H9 (cell line): ENCODE measurements around the gene ANAPC13. TPM values are rescaled to one million over a fixed set of nuclear protein-coding genes. Genes with fewer than 3 reads are reported as not detected.

ENCODE experiments used
- DNase-seq: peaks from one replicate; pipeline ENCODE4 v3.0.0-alpha.2; 2017
- H2AFZ ChIP-seq: one replicate; pipeline ENCODE4 v1.6.1; 2013; ENCODE audit warnings: mild to moderate bottlenecking, low read length, control low read depth, moderate library complexity
- H2AK5ac ChIP-seq: 2 replicates; pipeline ENCODE4 v1.6.1; 2013; ENCODE audit warnings: low read length, control low read depth, mixed read lengths; ENCODE audit not compliant: insufficient read length
- H2BK120ac ChIP-seq: one replicate; pipeline ENCODE4 v1.6.1; 2013; ENCODE audit warnings: low read depth, mild to moderate bottlenecking, low read length, control low read depth, inconsistent platforms; ENCODE audit not compliant: poor library complexity, severe bottlenecking
- H2BK12ac ChIP-seq: 2 replicates; pipeline ENCODE4 v1.6.1; 2013; ENCODE audit warnings: low read length, control low read depth, mixed read lengths, low read depth; ENCODE audit not compliant: insufficient read length
- H2BK15ac ChIP-seq: 2 replicates; pipeline ENCODE4 v1.6.1; 2013; ENCODE audit warnings: low read depth, low read length, control low read depth
- H2BK20ac ChIP-seq: one replicate; pipeline ENCODE4 v1.6.1; 2013; ENCODE audit warnings: low read depth, mild to moderate bottlenecking, low read length, control low read depth, inconsistent platforms; ENCODE audit not compliant: poor library complexity, severe bottlenecking
- H2BK5ac ChIP-seq: 2 replicates; pipeline ENCODE4 v1.6.1; 2013; ENCODE audit warnings: low read length, control low read depth, mixed read lengths; ENCODE audit not compliant: insufficient read length
- H3K14ac ChIP-seq: 2 replicates; pipeline ENCODE4 v1.6.1; 2013; ENCODE audit warnings: low read length, control low read depth; ENCODE audit not compliant: insufficient read depth
- H3K18ac ChIP-seq: 2 replicates; pipeline ENCODE4 v1.6.1; 2013; ENCODE audit warnings: low read depth, mild to moderate bottlenecking, mixed read lengths, low read length, control low read depth; ENCODE audit not compliant: insufficient read length
- H3K23ac ChIP-seq: 2 replicates; pipeline ENCODE4 v1.6.1; 2013; ENCODE audit warnings: low read length, control low read depth, mixed read lengths, low read depth; ENCODE audit not compliant: insufficient read length
- H3K23me2 ChIP-seq: 2 replicates; pipeline ENCODE4 v1.6.1; 2013; ENCODE audit warnings: low read depth, mild to moderate bottlenecking, mixed read lengths, low read length, control low read depth; ENCODE audit not compliant: insufficient read length, poor library complexity, severe bottlenecking
- H3K27ac ChIP-seq: 2 replicates; pipeline ENCODE4 v1.5.1; 2013; ENCODE audit warnings: low read length, control low read depth, mixed read lengths, low read depth; ENCODE audit not compliant: insufficient read length
- H3K27me3 ChIP-seq: 2 replicates; pipeline ENCODE4 v1.6.1; 2013; ENCODE audit warnings: low read length, control low read depth, inconsistent platforms; ENCODE audit not compliant: insufficient read depth
- H3K4ac ChIP-seq: 2 replicates; pipeline ENCODE4 v1.6.1; 2013; ENCODE audit warnings: low read depth, mild to moderate bottlenecking, control low read depth, inconsistent platforms, low read length, moderate library complexity
- H3K4me1 ChIP-seq: 2 replicates; pipeline ENCODE4 v1.6.1; 2013; ENCODE audit warnings: low read length, control low read depth, inconsistent platforms; ENCODE audit not compliant: insufficient read depth
- H3K4me2 ChIP-seq: 2 replicates; pipeline ENCODE4 v1.6.1; 2013; ENCODE audit warnings: low read length, control low read depth, mixed read lengths; ENCODE audit not compliant: insufficient read length, insufficient read depth
- H3K56ac ChIP-seq: 2 replicates; pipeline ENCODE4 v1.6.1; 2013; ENCODE audit warnings: low read depth, mild to moderate bottlenecking, mixed read lengths, low read length, control low read depth; ENCODE audit not compliant: insufficient read length
- H3K79me1 ChIP-seq: 2 replicates; pipeline ENCODE4 v1.6.1; 2013; ENCODE audit warnings: low read depth, mild to moderate bottlenecking, moderate library complexity, low read length, control low read depth, inconsistent platforms; ENCODE audit not compliant: insufficient read depth, poor library complexity, severe bottlenecking
- H3K79me2 ChIP-seq: 2 replicates; pipeline ENCODE4 v1.6.1; 2013; ENCODE audit warnings: low read length, control low read depth, inconsistent platforms; ENCODE audit not compliant: insufficient read depth
- H3K9ac ChIP-seq: 2 replicates; pipeline ENCODE4 v1.6.1; 2013; ENCODE audit warnings: low read length, control low read depth, mixed read lengths; ENCODE audit not compliant: insufficient read length; ENCODE audit errors: extremely low read depth
- H3K9me3 ChIP-seq: one replicate; pipeline ENCODE4 v1.6.1; 2013; ENCODE audit warnings: low read depth, low read length, inconsistent platforms; ENCODE audit not compliant: control insufficient read depth
- H3T11ph ChIP-seq: one replicate; pipeline ENCODE4 v1.6.1; 2013; ENCODE audit warnings: mild to moderate bottlenecking, low read length, control low read depth, inconsistent platforms
- H4K20me1 ChIP-seq: one replicate; pipeline ENCODE4 v1.6.1; 2013; ENCODE audit not compliant: control insufficient read depth, insufficient read length, insufficient read depth
- H4K5ac ChIP-seq: 2 replicates; pipeline ENCODE4 v1.6.1; 2013; ENCODE audit warnings: low read depth, mild to moderate bottlenecking, mixed read lengths, low read length, control low read depth; ENCODE audit not compliant: insufficient read length
- H4K8ac ChIP-seq: replicated peaks from 2 replicates; pipeline ENCODE4 v1.6.1; 2013; ENCODE audit warnings: low read length, control low read depth, mixed read lengths, low read depth; ENCODE audit not compliant: insufficient read length
- H4K91ac ChIP-seq: 2 replicates; pipeline ENCODE4 v1.6.1; 2013; ENCODE audit warnings: low read depth, mild to moderate bottlenecking, moderate library complexity, mixed read lengths, low read length, control low read depth; ENCODE audit not compliant: insufficient read length
- H3K27ac Mint-ChIP-seq, 3 experiments: 2 replicates in 2 of 3; 3 replicates in 1 of 3; pipeline ENCODE4 v1.8.0; 2020 to 2021; ENCODE audit warnings: mixed read lengths in 3 of 3, mild to moderate bottlenecking in 1 of 3, moderate library complexity in 1 of 3
- H3K27me3 Mint-ChIP-seq: 2 replicates; pipeline ENCODE4 v1.8.0; 2021; ENCODE audit warnings: low read depth, mild to moderate bottlenecking, moderate library complexity, mixed read lengths
- H3K36me3 Mint-ChIP-seq, 3 experiments: 2 replicates in 2 of 3; 3 replicates in 1 of 3; pipeline ENCODE4 v1.8.0; 2020 to 2021; ENCODE audit warnings: low read depth in 3 of 3, mixed read lengths in 3 of 3; ENCODE audit not compliant: insufficient read depth in 1 of 3
- H3K4me1 Mint-ChIP-seq, 2 experiments: 2 replicates each; pipeline ENCODE4 v1.8.0; 2020; ENCODE audit warnings: mixed read lengths in 2 of 2
- H3K4me3 Mint-ChIP-seq, 2 experiments: 2 replicates in 1 of 2; 3 replicates in 1 of 2; pipeline ENCODE4 v1.8.0; 2020 to 2021; ENCODE audit warnings: mild to moderate bottlenecking in 2 of 2, mixed read lengths in 2 of 2, moderate library complexity in 1 of 2
- H3K9me3 Mint-ChIP-seq, 2 experiments: 2 replicates in 1 of 2; 3 replicates in 1 of 2; pipeline ENCODE4 v1.8.0; 2020; ENCODE audit warnings: mild to moderate bottlenecking in 2 of 2, mixed read lengths in 2 of 2, moderate library complexity in 1 of 2
- WGBS: extraction: QIAGEN DNeasy Blood & Tissue Kit; methylation state at CpG from one replicate; pipeline ENCODE4 v1.1.7; 2013; ENCODE audit warnings: missing lambda C conversion rate, low lambda C conversion rate, mixed read lengths; ENCODE audit not compliant: insufficient read length; ENCODE audit errors: extremely low coverage; 5-methylcytosine and 5-hydroxymethylcytosine counted together
- total RNA-seq: library from RNA; stranded (reverse); gene quantifications from 2 replicates; pipeline ENCODE4 v1.2.1, GENCODE V29; 2021
- TF ChIP-seq, protein P1 (sequence below): fragments of 200-600 bp; sonication (generic); conservative IDR thresholded peaks from 3 replicates; pipeline ENCODE4 v1.8.0; 2021; ENCODE audit warnings: antibody characterized with exemption, mild to moderate bottlenecking

Gene ANAPC13
- total RNA-seq, 1 experiment from 2014 or later: 42.8 TPM

DNA sequence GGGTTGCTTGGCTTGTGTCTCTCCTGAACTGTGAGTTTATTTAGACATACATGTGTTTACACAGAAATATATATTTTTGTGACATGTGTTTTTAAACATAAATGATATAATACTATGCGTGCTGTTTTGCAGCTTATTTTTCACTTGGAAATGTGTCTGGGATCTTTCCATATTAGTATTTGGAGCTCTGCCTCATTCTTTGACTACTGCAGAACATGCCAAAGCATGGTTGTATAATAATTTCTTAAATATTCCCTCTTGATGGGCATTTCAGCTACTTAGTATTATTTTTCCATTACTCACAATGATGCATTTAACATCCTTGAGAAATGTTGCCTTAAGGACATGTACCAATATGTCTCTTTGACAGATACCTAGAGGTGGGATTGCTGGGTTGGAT is 19.5 kb downstream of the ANAPC13 start:
- Histone ChIP-seq H4K8ac (no peak overlapping the region), H2BK120ac (no peak overlapping the region), H3K79me2 (no peaks in the 10 kb centered on the region), H2BK15ac (no peak overlapping the region), H3K27me3 (no peaks in the 10 kb centered on the region), H3K18ac (no peak overlapping the region), H3K27ac (no peak overlapping the region), H3K23ac (no peak overlapping the region), H2AK5ac (no peak overlapping the region), H2BK12ac (no peak overlapping the region), H3T11ph (no peak overlapping the region), H3K9ac (no peak overlapping the region), H4K91ac (no peak overlapping the region), H3K9me3 (no peaks in the 10 kb centered on the region), H4K20me1 (no peaks in the 10 kb centered on the region), H3K56ac (no peak overlapping the region), H2BK20ac (no peak overlapping the region), H3K4ac (no peak overlapping the region), H3K4me2 (no peak overlapping the region), H3K23me2 (peaks cover 3% of the 10 kb centered on the region), H3K4me1 (peaks cover 9% of the 10 kb centered on the region; the same call in 1 of the 2 replicates), H3K14ac (no peak overlapping the region), H2BK5ac (no peak overlapping the region), H4K5ac (no peak overlapping the region), H3K79me1 (no peaks in the 10 kb centered on the region), H2AFZ (no peak overlapping the region)
- TF ChIP-seq, protein P1, sequence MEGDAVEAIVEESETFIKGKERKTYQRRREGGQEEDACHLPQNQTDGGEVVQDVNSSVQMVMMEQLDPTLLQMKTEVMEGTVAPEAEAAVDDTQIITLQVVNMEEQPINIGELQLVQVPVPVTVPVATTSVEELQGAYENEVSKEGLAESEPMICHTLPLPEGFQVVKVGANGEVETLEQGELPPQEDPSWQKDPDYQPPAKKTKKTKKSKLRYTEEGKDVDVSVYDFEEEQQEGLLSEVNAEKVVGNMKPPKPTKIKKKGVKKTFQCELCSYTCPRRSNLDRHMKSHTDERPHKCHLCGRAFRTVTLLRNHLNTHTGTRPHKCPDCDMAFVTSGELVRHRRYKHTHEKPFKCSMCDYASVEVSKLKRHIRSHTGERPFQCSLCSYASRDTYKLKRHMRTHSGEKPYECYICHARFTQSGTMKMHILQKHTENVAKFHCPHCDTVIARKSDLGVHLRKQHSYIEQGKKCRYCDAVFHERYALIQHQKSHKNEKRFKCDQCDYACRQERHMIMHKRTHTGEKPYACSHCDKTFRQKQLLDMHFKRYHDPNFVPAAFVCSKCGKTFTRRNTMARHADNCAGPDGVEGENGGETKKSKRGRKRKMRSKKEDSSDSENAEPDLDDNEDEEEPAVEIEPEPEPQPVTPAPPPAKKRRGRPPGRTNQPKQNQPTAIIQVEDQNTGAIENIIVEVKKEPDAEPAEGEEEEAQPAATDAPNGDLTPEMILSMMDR: no peak
- no peaks in the 10 kb centered on the region for H3K36me3 Mint-ChIP-seq
- no peak overlapping the region for H3K27ac Mint-ChIP-seq
- H3K9me3 Mint-ChIP-seq: no peaks in the 10 kb centered on the region
- DNase-seq: no peak
- H3K4me1 Mint-ChIP-seq: peaks cover 26 to 38% of the 10 kb centered on the region in 2 experiments
- no peak overlapping the region for H3K4me3 Mint-ChIP-seq
- WGBS: no CpG with 5 or more reads among the region's 1 CpG
- no peaks in the 10 kb centered on the region; the same call in 1 of the 2 replicates for H3K27me3 Mint-ChIP-seq
